ENCODE measurements around the gene PDPK1. TPM values are rescaled to one million over a fixed set of nuclear protein-coding genes. Genes with fewer than 3 reads are reported as not detected.

PDPK1 gene
- total RNA-seq, 1 donor: 37.1 TPM

DNA sequence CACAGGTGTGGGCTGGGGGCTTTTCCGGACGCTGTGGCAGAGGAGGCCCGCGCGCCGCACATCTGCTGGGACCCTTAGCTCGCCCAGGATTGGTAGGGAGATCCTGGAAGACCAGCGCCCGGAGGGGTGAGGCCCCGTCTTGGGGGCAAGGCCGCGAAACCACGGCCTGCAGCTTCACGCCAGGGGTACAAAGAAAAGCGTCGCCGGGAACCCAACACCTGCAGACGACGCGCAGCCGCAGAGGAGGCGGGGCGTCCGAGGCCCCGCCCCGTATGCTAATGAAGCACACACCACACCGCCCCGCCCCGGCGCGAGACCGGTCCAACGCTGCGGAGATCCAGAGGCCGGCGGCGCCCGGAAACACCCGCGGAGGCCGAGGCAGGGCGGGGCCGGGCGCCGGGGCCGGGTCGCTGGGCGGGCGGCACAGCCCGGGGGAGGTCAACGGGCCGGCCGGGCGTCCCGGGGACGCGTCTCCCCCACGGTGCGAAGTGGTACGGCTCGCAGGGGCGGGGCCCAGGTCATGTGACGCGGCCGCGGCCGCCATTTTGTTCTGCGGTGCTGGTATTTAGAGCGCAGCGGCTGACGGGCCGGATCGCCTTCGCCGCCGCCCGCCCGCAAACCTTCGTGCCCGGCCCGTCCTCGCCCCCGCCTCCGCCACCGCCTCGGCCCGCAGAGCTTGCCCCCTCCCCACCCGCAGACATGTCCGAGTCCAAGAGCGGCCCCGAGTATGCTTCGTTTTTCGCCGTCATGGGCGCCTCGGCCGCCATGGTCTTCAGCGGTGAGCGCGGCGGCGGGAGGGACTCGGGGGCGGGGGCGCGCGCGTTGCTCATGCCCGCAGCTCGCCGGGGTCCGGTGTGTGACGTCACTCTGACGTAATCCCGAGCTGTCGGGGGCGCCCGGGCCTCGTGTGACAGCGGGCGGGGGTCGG, 24.2 kb upstream of the PDPK1 start, which contains the start of gene ATP6V0C:
Gene ATP6V0C (plus strand): TSS at position 548 of the 928 bp plus-strand sequence. CDS start 152 bp downstream, at position 700.
- peak within 1 kb of the TSS; percentile 96 for H3K4me3 ChIP-seq (ENCODE audit: low read depth, low read length)
- peak; percentile 88 for DNase-seq (ENCODE audit: low read depth)
- TF ChIP-seq, protein P1, sequence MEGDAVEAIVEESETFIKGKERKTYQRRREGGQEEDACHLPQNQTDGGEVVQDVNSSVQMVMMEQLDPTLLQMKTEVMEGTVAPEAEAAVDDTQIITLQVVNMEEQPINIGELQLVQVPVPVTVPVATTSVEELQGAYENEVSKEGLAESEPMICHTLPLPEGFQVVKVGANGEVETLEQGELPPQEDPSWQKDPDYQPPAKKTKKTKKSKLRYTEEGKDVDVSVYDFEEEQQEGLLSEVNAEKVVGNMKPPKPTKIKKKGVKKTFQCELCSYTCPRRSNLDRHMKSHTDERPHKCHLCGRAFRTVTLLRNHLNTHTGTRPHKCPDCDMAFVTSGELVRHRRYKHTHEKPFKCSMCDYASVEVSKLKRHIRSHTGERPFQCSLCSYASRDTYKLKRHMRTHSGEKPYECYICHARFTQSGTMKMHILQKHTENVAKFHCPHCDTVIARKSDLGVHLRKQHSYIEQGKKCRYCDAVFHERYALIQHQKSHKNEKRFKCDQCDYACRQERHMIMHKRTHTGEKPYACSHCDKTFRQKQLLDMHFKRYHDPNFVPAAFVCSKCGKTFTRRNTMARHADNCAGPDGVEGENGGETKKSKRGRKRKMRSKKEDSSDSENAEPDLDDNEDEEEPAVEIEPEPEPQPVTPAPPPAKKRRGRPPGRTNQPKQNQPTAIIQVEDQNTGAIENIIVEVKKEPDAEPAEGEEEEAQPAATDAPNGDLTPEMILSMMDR (IDR thresholded peaks at IDR 0.05; ENCODE audit: insufficient read depth, low read depth, low read length): no peak

DNA sequence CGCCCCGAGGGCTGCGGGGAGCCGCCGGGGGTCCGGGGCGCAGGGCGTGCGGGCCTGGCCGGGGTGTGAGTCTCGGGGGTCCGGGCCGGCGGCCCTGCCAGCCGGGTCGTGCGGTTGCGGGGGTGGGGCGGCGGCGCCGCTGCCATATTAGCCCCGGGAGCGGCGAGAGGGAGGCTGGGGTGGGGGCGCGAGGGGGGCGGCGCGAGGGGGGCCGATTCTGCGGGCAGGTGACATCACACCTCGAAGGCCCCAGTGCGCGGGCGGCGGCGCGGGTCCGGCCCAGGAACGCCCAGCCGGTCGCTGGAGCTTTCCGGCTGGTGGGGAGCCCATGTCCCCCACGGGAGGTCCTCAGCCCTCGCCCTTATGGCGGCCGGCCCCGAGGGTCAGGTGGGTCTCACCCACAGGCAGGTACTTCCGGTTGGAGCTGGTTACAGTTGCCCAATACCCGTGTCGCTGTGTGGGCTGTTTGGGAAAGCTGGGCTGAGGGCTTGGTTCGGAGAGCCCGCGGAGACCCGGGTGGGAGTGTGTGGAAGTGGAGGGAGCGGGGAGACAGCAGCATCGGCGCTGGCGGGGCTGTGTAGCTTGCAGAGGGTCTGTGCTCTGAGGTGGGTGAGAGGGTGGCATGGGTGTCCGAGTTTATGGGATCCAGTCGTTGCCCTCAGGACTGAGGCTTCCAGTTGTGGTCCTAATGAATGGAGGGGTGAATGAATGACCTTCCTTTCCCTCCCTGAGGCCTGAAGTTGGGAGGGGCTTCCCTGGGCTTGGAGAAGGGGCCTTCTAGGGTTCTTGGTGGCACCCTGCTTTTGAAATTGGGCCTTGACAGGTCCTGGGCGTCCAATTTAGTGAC, 23.3 kb upstream of the PDPK1 start:
- TF ChIP-seq, protein P1 (IDR thresholded peaks at IDR 0.05; ENCODE audit: insufficient read depth, low read depth, low read length): no peak
- H3K4me3 ChIP-seq (ENCODE audit: low read depth, low read length): peak overlapping the region; percentile 96
- peak; percentile 32 for DNase-seq (ENCODE audit: low read depth)

DNA sequence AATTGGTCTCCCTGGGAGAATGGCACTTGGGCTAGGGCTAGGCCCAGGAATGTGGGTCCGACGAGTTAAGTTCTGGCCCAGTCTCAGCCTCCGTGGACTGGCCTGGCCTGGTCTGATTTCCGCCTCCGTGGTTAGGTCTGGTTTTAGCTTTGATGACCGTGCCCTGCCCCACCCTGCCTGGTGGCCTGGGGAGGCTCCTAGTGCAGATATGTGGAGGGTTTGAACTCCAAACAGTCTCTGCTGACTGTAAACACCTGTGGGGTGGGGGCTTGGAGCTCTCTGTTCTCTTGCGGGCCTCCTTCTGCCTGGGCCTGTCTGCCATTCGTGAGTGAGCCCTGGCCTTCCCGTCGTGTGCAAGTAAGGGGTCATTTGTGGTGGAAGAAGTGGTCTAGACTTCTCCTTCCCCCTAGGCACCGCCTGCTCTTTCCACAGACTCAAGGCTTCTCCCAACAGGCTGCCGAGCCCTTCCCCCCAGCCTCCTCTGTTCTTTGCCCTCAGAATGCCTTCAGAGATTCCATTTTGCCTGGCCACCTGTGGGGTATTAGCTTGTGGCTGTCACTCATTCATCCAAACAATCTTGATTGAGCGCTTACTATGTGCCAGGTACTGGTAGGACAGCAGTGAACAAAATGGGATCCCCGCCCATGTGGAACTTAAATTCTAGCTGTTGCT, 22.5 kb upstream of the PDPK1 start:
- no peak for DNase-seq (ENCODE audit: low read depth)
- TF ChIP-seq, protein P1 (IDR thresholded peaks at IDR 0.05; ENCODE audit: insufficient read depth, low read depth, low read length): no peak
- H3K4me3 ChIP-seq (ENCODE audit: low read depth, low read length): peak overlapping the region; percentile 96

DNA sequence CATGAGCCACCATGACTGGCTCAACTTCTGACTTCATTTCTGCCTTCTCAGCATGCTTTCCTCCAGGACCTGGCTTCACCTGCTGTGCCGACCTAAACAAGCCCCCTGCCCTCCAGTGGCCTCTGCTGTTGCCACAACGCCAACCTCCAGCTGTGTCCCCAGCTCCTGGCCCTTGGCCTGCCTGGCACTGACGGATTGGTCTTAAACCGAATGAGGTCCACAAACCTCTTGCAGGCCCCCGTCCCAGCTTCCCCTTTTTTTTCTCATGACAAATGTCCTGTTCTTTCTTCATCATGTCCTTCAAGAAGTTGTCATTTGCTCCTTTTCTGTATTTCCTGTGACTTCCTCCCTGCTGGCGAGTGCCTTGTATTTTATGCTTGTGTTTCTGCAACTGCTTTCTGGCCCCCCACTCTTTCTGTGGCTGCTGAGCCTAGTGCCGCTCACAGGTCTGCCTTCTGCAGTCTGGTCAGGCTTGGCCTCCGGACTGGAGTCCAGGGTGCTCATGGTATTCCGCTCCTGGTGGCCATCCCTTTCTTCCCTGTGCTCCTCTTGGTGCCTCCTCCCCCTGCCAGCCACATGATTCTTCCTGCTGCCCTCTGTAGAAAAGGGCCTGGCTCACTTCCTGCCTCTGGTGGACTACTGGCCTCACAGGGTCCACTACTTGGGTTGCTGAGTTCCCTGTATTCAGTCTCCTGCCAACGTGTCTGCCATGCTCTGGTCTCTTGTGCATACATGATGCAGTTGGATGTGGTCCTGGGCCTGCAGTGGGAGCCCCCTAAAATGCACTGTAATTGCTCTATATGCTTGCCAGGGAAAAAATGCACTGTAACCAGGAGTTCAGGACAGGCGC, 21.2 kb upstream of the PDPK1 start:
- peak overlapping the region; percentile 3 for H3K4me3 ChIP-seq (ENCODE audit: low read depth, low read length)
- no peak for DNase-seq (ENCODE audit: low read depth)
- TF ChIP-seq, protein P1 (IDR thresholded peaks at IDR 0.05; ENCODE audit: insufficient read depth, low read depth, low read length): no peak

- TF ChIP-seq, protein P1 (IDR thresholded peaks at IDR 0.05; ENCODE audit: insufficient read depth, low read depth, low read length): no peak
- DNase-seq (ENCODE audit: low read depth): no peak
- no peak overlapping the region for H3K4me3 ChIP-seq (ENCODE audit: low read depth, low read length)
Measured at GRCh38 chr16:2517954-2518605, 19.7 kb upstream of the PDPK1 start.

All from fibroblast of villous mesenchyme (primary cell).